HL-60/S4 treated with phorbol 12-myristate 13-acetate at 8.2 ng/mL for 4 days and 3 days (cell line): ENCODE measurements around the gene KPTN.

Experiments
- in situ Hi-C: fragments of 300-500 bp; cut with MboI; formaldehyde crosslinking; loops from 2 replicates; pipeline ENCODE4 v1.15.0; 2022; ENCODE audit warnings: low sequenced_read_pairs

KPTN gene

GRCh38 chr19:47509170-47509847 lies 25.3 kb upstream of the KPTN start:
- in situ Hi-C loops: no loop called here

GRCh38 chr19:47508721-47509120 lies 24.7 kb upstream of the KPTN start:
- in situ Hi-C loops: no loop called here

- in situ Hi-C loops: no loop called here
These were observed 24.0 kb upstream of the KPTN start for GRCh38 chr19:47507924-47508553.

- in situ Hi-C loops: no loop called here
These were observed 23.0 kb upstream of the KPTN start for GRCh38 chr19:47507012-47507411.

- in situ Hi-C loops: no loop called here
These were observed 22.4 kb upstream of the KPTN start for GRCh38 chr19:47506459-47506858.

GRCh38 chr19:47505506-47505905 lies 21.5 kb upstream of the KPTN start:
- in situ Hi-C loops: no loop called here

- in situ Hi-C loops: no loop called here
These were observed 19.8 kb upstream of the KPTN start for GRCh38 chr19:47503826-47504150.

- in situ Hi-C loops: no loop called here
These were observed 19.3 kb upstream of the KPTN start for GRCh38 chr19:47503130-47503825.

- in situ Hi-C loops: no loop called here
These were observed 16.1 kb upstream of the KPTN start for GRCh38 chr19:47499863-47500830.

- in situ Hi-C loops: no loop called here
These were observed 15.4 kb upstream of the KPTN start for GRCh38 chr19:47499371-47499770.

GRCh38 chr19:47498561-47498960 lies 14.5 kb upstream of the KPTN start:
- in situ Hi-C loops: no loop called here

GRCh38 chr19:47497821-47498520 lies 14.0 kb upstream of the KPTN start:
- in situ Hi-C loops: no loop called here

GRCh38 chr19:47497050-47497766 lies 13.2 kb upstream of the KPTN start:
- in situ Hi-C loops: no loop called here

- in situ Hi-C loops: no loop called here
These were observed 11.7 kb upstream of the KPTN start for GRCh38 chr19:47495478-47496372.

GRCh38 chr19:47494729-47495128 lies 10.7 kb upstream of the KPTN start:
- in situ Hi-C loops: no loop called here

GRCh38 chr19:47494211-47494547 lies 10.2 kb upstream of the KPTN start:
- in situ Hi-C loops: no loop called here

GRCh38 chr19:47493378-47494210 lies 9.6 kb upstream of the KPTN start:
- in situ Hi-C loops: no loop called here
